ENCODE measurements around the gene HS6ST3.

- TF ChIP-seq TAF7 (tag; IDR thresholded peaks at IDR 0.05), result no peak
- TF ChIP-seq SUPT5H (IDR thresholded peaks at IDR 0.05), result no peak
These were observed 771.0 kb downstream of the HS6ST3 start for GRCh38 chr13:96860882-96861281.
